Activated naive CD4-positive, alpha-beta T cell treated with anti-CD3 and anti-CD28 coated beads, Interleukin-2, amount 10 ng/mL, durations not matched to agents 7 days and 5 days (primary cell): Measurements from ENCODE around the gene APBB2.

Source experiments
- CTCF ChIA-PET: fragments of 350-600 bp; sonication (Branson Sonifier 250); formaldehyde crosslinking; loops from one replicate; lab custom pipeline; 2021; ENCODE audit warnings: antibody characterized with exemption; lab: Charles Lee
- DNase-seq: peaks from one replicate; pipeline ENCODE4 v3.0.0-alpha.2; 2020
- H3K27ac Mint-ChIP-seq: one replicate; pipeline ENCODE4 v1.8.0; 2021; ENCODE audit warnings: mild to moderate bottlenecking, moderate library complexity, mixed read lengths
- H3K27me3 Mint-ChIP-seq: one replicate; pipeline ENCODE4 v1.8.0; 2021; ENCODE audit warnings: mild to moderate bottlenecking, mixed read lengths
- H3K36me3 Mint-ChIP-seq: one replicate; pipeline ENCODE4 v1.8.0; 2021; ENCODE audit warnings: mixed read lengths
- H3K4me1 Mint-ChIP-seq: one replicate; pipeline ENCODE4 v1.8.0; 2021; ENCODE audit warnings: mixed read lengths
- H3K4me3 Mint-ChIP-seq: one replicate; pipeline ENCODE4 v1.8.0; 2021; ENCODE audit warnings: mild to moderate bottlenecking, moderate library complexity, mixed read lengths
- H3K9me3 Mint-ChIP-seq: one replicate; pipeline ENCODE4 v1.8.0; 2021; ENCODE audit warnings: mixed read lengths

APBB2 gene

GRCh38 chr4:41209901-41210300 is 4.4 kb downstream of the APBB2 start:
- Mint-ChIP-seq H3K36me3 (no peaks in the 10 kb centered on the region), H3K27me3 (peaks cover 43% of the 10 kb centered on the region)
- CTCF ChIA-PET: no interaction called here

DNA sequence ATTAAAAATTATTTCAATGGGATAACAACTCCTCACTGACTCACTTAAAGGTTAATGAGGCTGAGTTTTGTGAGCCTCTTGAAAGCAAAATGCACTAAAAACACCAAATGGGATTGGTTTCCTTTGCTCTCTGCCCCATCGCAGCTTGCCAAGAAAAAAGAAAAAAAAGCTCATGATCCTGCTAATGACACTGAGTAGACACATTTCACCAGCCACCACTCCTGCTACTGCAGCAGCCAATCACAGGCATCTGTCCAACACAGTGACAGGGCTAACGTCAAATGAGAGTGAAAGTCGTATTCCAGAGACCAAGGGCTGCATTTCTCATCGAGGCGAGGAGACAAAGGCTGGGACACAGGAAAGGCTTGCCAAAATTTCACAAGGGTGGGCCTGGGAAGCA is 5.2 kb downstream of the APBB2 start:
- no peaks in the 10 kb centered on the region for H3K9me3 Mint-ChIP-seq
- no peaks in the 10 kb centered on the region for H3K36me3 Mint-ChIP-seq
- CTCF ChIA-PET: no interaction called here
- no peak overlapping the region for H3K27ac Mint-ChIP-seq
- no peak for DNase-seq
- H3K4me3 Mint-ChIP-seq: no peak overlapping the region
- H3K27me3 Mint-ChIP-seq: peaks cover 36% of the 10 kb centered on the region
- H3K4me1 Mint-ChIP-seq: peaks cover 12% of the 10 kb centered on the region

More at GRCh38 chr4:41209901-41210300, 4.4 kb downstream of the APBB2 start:
- peaks cover 16% of the 10 kb centered on the region for H3K4me1 Mint-ChIP-seq
- H3K4me3 Mint-ChIP-seq: no peak overlapping the region
- no peak overlapping the region for H3K27ac Mint-ChIP-seq
- H3K9me3 Mint-ChIP-seq: no peaks in the 10 kb centered on the region
- no peak for DNase-seq

GRCh38 chr4:41207291-41207831 is 7.0 kb downstream of the APBB2 start:
- H3K4me1 Mint-ChIP-seq: no peaks in the 10 kb centered on the region
- peaks cover 25% of the 10 kb centered on the region for H3K27me3 Mint-ChIP-seq
- CTCF ChIA-PET: no interaction called here
- H3K9me3 Mint-ChIP-seq: no peaks in the 10 kb centered on the region
- DNase-seq: no peak
- no peak overlapping the region for H3K4me3 Mint-ChIP-seq
- H3K36me3 Mint-ChIP-seq: no peaks in the 10 kb centered on the region
- H3K27ac Mint-ChIP-seq: no peak overlapping the region

DNA sequence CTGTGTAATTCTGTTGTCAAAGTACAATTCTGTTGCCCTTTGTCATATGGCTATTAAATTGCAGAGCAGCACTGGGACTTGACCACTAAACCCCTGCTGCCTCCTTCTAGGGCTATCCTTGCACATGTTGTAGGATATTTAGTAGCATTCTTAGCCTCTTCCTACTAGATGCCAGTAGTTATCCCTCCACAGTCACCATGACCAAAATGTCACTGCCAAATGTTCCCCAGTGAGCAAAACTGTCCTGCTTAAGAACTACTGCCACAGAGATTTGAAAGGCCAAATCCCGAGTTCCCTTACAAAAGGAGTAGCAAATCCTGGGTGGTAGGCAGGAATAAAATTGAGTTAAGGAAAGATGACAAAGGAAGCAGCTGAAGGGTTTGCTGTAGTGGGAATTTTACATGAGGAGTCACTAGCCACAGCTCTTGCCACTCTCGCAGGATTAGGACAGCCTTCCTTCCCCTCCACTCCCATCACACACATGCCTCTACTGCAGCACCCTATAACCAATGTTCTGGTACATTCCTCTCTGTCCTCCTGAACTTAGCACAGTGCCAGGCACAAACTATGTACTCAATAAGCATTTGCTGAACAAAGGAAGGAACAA is 8.4 kb downstream of the APBB2 start:
- CTCF ChIA-PET: no interaction called here
- no peaks in the 10 kb centered on the region for H3K36me3 Mint-ChIP-seq
- H3K9me3 Mint-ChIP-seq: no peaks in the 10 kb centered on the region
- no peak overlapping the region for H3K27ac Mint-ChIP-seq
- no peaks in the 10 kb centered on the region for H3K4me1 Mint-ChIP-seq
- DNase-seq: no peak
- no peak overlapping the region for H3K4me3 Mint-ChIP-seq
- peaks cover 29% of the 10 kb centered on the region for H3K27me3 Mint-ChIP-seq

- H3K27me3 Mint-ChIP-seq: peaks cover 27% of the 10 kb centered on the region
- H3K9me3 Mint-ChIP-seq: no peaks in the 10 kb centered on the region
- H3K4me3 Mint-ChIP-seq: no peak overlapping the region
- CTCF ChIA-PET: no interaction called here
- DNase-seq: no peak
- H3K27ac Mint-ChIP-seq: no peak overlapping the region
- H3K4me1 Mint-ChIP-seq: no peaks in the 10 kb centered on the region
- H3K36me3 Mint-ChIP-seq: no peaks in the 10 kb centered on the region
These were observed 9.2 kb downstream of the APBB2 start for GRCh38 chr4:41205130-41205529.

- Mint-ChIP-seq H3K36me3 (no peaks in the 10 kb centered on the region), H3K27me3 (peaks cover 24% of the 10 kb centered on the region)
- CTCF ChIA-PET: no interaction called here
These were observed 9.9 kb downstream of the APBB2 start for GRCh38 chr4:41204400-41204978.

GRCh38 chr4:41203841-41204240 is 10.5 kb downstream of the APBB2 start:
- no peaks in the 10 kb centered on the region for H3K36me3 Mint-ChIP-seq
- H3K27me3 Mint-ChIP-seq: peaks cover 18% of the 10 kb centered on the region
- no peak overlapping the region for H3K4me3 Mint-ChIP-seq
- DNase-seq: no peak
- CTCF ChIA-PET: interaction anchor here (0.8 kb wide), 1 partner anchor 16 kb away, joined by 3 read pairs; no protein-coding TSS in a partner anchor
- no peaks in the 10 kb centered on the region for H3K4me1 Mint-ChIP-seq
- no peak overlapping the region for H3K27ac Mint-ChIP-seq
- H3K9me3 Mint-ChIP-seq: no peaks in the 10 kb centered on the region

More at GRCh38 chr4:41204400-41204978, 9.9 kb downstream of the APBB2 start:
- H3K9me3 Mint-ChIP-seq: no peaks in the 10 kb centered on the region
- no peaks in the 10 kb centered on the region for H3K4me1 Mint-ChIP-seq
- no peak overlapping the region for H3K27ac Mint-ChIP-seq
- H3K4me3 Mint-ChIP-seq: no peak overlapping the region
- no peak for DNase-seq

- H3K36me3 Mint-ChIP-seq: no peaks in the 10 kb centered on the region
- no peak overlapping the region for H3K4me3 Mint-ChIP-seq
- H3K27me3 Mint-ChIP-seq: peaks cover 15% of the 10 kb centered on the region
- H3K9me3 Mint-ChIP-seq: no peaks in the 10 kb centered on the region
- CTCF ChIA-PET: interaction anchor here (0.8 kb wide), 1 partner anchor 15 kb away, joined by 3 read pairs; no protein-coding TSS in a partner anchor
- H3K4me1 Mint-ChIP-seq: no peaks in the 10 kb centered on the region
- H3K27ac Mint-ChIP-seq: no peak overlapping the region
- DNase-seq: no peak
These were observed 11.3 kb downstream of the APBB2 start for GRCh38 chr4:41202820-41203568.

DNA sequence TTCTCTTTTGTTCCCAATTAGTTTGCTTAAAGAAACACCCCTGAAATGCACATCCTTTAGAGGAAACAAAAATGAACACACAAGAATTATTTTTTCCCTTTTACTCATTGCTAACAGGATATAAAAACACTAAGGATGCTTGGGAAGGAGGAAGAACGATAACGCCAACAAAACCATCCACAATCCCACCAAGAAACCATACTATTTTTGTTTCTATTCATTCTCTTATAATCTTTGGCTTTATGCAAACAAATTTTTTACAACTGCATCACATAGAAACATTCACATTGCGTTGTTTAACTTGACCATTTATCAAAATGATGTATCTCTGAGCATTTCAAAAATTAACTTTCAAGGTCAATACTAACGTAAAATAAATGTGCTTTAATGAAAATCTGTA is 12.0 kb downstream of the APBB2 start:
- no peak for DNase-seq
- CTCF ChIA-PET: no interaction called here
- H3K4me3 Mint-ChIP-seq: no peak overlapping the region
- peaks cover 15% of the 10 kb centered on the region for H3K27me3 Mint-ChIP-seq
- H3K27ac Mint-ChIP-seq: no peak overlapping the region
- no peaks in the 10 kb centered on the region for H3K9me3 Mint-ChIP-seq
- no peaks in the 10 kb centered on the region for H3K4me1 Mint-ChIP-seq
- no peaks in the 10 kb centered on the region for H3K36me3 Mint-ChIP-seq

DNA sequence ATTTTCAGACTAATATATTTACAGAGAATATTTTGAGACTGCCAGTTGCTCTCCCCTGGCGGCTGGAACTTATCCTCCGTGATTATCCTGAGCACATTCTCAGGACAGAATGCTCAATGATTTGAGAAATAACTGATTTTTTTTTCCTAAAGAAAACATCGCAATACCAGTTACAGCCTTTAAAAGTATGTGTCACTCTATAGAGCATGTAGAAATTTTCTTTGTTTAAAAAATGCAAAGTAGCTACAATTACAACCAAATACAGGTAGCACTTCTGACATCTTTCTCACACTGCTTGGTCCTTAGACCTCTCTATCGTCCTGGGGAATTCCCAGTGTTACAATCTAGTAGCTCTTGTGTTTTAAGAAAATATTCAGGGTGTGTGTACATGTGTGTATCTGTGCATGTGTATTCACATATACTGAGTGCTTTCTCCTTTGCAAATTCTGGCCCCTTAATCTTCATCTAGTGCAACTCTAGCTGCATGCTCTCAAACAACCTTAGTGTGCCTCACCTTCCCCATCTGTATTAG is 13.8 kb downstream of the APBB2 start:
- H3K36me3 Mint-ChIP-seq: no peaks in the 10 kb centered on the region
- DNase-seq: no peak
- H3K27ac Mint-ChIP-seq: no peak overlapping the region
- no peak overlapping the region for H3K4me3 Mint-ChIP-seq
- peaks cover 15% of the 10 kb centered on the region for H3K27me3 Mint-ChIP-seq
- no peaks in the 10 kb centered on the region for H3K9me3 Mint-ChIP-seq
- no peaks in the 10 kb centered on the region for H3K4me1 Mint-ChIP-seq
- CTCF ChIA-PET: no interaction called here

DNA sequence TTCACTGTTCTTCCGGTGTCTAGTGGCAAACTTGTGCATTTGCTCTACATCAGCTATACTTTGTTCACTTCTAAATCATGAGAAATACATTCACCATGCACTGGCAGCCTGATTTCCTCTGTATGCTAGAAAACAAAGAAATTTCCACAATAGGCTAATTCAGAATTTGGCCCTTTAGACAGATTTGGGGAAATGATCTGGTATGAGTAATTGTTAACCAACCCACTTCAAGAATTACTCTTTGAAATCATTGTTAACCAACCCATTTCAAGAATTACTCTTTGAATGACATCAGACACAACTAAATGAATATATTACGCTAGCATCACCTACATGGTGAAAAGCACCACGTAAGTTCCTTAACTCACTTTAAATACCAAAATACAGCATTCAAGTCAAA is 14.6 kb downstream of the APBB2 start:
- no peak overlapping the region for H3K4me3 Mint-ChIP-seq
- no peak for DNase-seq
- H3K4me1 Mint-ChIP-seq: no peaks in the 10 kb centered on the region
- peaks cover 15% of the 10 kb centered on the region for H3K27me3 Mint-ChIP-seq
- CTCF ChIA-PET: no interaction called here
- no peaks in the 10 kb centered on the region for H3K36me3 Mint-ChIP-seq
- H3K27ac Mint-ChIP-seq: no peak overlapping the region
- no peaks in the 10 kb centered on the region for H3K9me3 Mint-ChIP-seq

DNA sequence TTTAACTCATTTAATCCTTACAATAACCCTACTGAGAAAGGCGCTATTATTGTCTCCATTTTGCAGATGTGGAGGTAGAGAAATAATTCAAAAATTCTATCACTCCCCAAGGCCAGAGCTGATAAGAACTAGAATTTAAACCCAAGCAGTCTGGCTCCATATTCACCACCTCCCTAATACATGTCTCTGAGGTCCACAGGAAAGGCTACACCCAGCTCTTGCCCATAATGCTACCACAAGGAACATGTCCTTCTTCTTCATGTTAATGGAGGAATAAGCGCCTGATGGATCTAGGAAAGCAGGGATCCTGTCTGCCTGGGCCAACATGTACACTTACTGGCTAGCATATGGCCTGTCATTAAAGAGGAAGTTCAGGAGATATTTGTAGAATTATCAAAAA is 16.3 kb downstream of the APBB2 start:
- H3K27me3 Mint-ChIP-seq: peaks cover 8% of the 10 kb centered on the region
- no peak overlapping the region for H3K4me3 Mint-ChIP-seq
- no peak overlapping the region for H3K27ac Mint-ChIP-seq
- H3K9me3 Mint-ChIP-seq: no peaks in the 10 kb centered on the region
- no peaks in the 10 kb centered on the region for H3K4me1 Mint-ChIP-seq
- no peaks in the 10 kb centered on the region for H3K36me3 Mint-ChIP-seq
- CTCF ChIA-PET: no interaction called here
- no peak for DNase-seq

DNA sequence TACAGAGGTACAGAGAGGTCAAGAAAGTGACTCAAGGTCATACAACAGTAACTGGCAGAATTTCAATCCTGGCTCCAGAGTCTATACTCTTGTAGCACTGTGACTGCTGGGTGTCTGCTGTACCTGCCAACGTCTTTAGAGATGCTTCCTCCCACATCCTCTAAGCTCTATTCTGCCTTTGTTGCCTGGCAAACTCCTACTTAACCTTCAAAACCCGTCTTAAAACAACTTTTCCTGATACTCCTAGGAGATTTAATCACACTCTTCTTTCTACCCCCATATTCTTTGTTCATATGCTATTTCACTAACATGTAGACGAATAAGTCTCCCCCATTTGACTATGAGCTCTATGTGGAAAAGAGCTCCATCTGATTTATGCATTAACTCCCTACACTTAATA is 16.8 kb downstream of the APBB2 start:
- CTCF ChIA-PET: no interaction called here
- Mint-ChIP-seq H3K36me3 (no peaks in the 10 kb centered on the region), H3K4me3 (no peak overlapping the region), H3K4me1 (no peaks in the 10 kb centered on the region), H3K9me3 (no peaks in the 10 kb centered on the region), H3K27ac (no peak overlapping the region), H3K27me3 (peaks cover 8% of the 10 kb centered on the region)
- no peak for DNase-seq

DNA sequence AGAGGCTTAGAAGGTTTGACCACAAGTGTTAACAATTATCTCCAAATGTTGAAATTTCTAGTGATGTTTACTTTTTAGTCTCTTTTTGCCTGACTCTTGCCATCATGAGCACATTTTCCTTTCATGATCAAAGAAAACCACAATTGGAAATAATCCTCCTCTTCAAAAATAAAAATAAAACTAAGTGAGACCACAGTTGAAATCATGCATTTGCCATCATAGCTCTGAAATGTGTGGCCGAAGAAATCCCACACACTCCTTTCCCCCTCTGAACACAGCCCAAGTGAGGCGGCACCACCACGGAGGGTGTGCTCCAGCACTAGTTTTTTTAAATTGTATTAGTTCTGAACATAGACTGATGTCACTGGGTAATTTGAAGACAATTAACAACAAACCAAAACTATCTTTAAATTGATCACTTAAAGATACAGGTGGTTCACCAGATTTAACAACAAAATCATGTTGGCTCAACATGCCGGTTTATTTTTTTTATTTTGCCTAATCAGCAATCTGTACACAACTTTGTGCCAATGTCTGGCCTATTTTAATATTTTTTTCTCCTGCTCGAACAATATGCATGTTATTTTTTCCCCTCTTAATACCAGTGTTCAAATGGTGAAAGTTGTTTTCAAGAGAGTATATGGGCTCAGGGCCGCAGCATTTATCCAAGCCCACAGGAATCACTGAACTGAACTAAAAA is 17.6 kb downstream of the APBB2 start:
- DNase-seq: no peak
- Mint-ChIP-seq H3K4me3 (no peak overlapping the region), H3K27ac (no peak overlapping the region), H3K27me3 (peaks cover 3% of the 10 kb centered on the region), H3K4me1 (no peaks in the 10 kb centered on the region), H3K9me3 (no peaks in the 10 kb centered on the region), H3K36me3 (no peaks in the 10 kb centered on the region)
- CTCF ChIA-PET: no interaction called here
